Fibroblast of lung (primary cell): Measurements from ENCODE around the gene ACSL3. TPM values are rescaled to one million over a fixed set of nuclear protein-coding genes. Genes with fewer than 3 reads are reported as not detected.

ENCODE experiments used
- DNase-seq, 2 donors: peaks; one replicate each; pipeline versions ENCODE4 v3.0.0 to v3.0.0-alpha.2; 2010; ENCODE audit warnings: low read depth in 2 of 2
- H2AFZ ChIP-seq: 2 replicates; pipeline ENCODE4 v1.5.1; 2012; ENCODE audit warnings: low read length, control low read depth, inconsistent platforms
- H3K27ac ChIP-seq: 2 replicates; pipeline ENCODE4 v1.5.1; 2011; ENCODE audit warnings: low read length, control low read depth; ENCODE audit not compliant: insufficient read depth
- H3K27me3 ChIP-seq: 2 replicates; pipeline ENCODE4 v1.5.1; 2011; ENCODE audit warnings: mild to moderate bottlenecking, low read length; ENCODE audit not compliant: control insufficient read depth, insufficient read depth
- H3K36me3 ChIP-seq: 2 replicates; pipeline ENCODE4 v1.5.1; 2011; ENCODE audit warnings: low read length; ENCODE audit not compliant: control insufficient read depth, insufficient read depth
- H3K4me1 ChIP-seq: 2 replicates; pipeline ENCODE4 v1.5.1; 2011; ENCODE audit warnings: low read length; ENCODE audit not compliant: control insufficient read depth, insufficient read depth; ENCODE audit errors: extremely low read depth
- H3K4me2 ChIP-seq: 2 replicates; pipeline ENCODE4 v1.5.1; 2011; ENCODE audit warnings: low read length, control low read depth; ENCODE audit not compliant: insufficient read depth; ENCODE audit errors: extremely low read depth
- H3K4me3 ChIP-seq, 4 experiments: fragments of 200-600 bp in 1 of 4; sonication (generic) in 1 of 4; replicated peaks in 1 of 4; 2 replicates each; pipeline ENCODE4 v1.5.1; 2011 to 2016; ENCODE audit warnings: low read length in 4 of 4, low read depth in 3 of 4, mild to moderate bottlenecking in 3 of 4, control low read depth in 2 of 4, inconsistent platforms in 1 of 4, mixed read lengths in 1 of 4; ENCODE audit not compliant: insufficient read depth in 1 of 4; ENCODE audit errors: control extremely low read depth in 1 of 4
- H3K79me2 ChIP-seq: 2 replicates; pipeline ENCODE4 v1.5.1; 2012; ENCODE audit warnings: mild to moderate bottlenecking, low read length, inconsistent platforms; ENCODE audit not compliant: control insufficient read depth, insufficient read depth
- H3K9ac ChIP-seq: 2 replicates; pipeline ENCODE4 v1.5.1; 2011; ENCODE audit warnings: mild to moderate bottlenecking, low read length, control low read depth; ENCODE audit not compliant: insufficient read depth
- H3K9me3 ChIP-seq: 2 replicates; pipeline ENCODE4 v1.5.1; 2012; ENCODE audit warnings: low read depth, low read length; ENCODE audit not compliant: control insufficient read depth, insufficient read depth
- H4K20me1 ChIP-seq: 2 replicates; pipeline ENCODE4 v1.5.1; 2011; ENCODE audit warnings: low read length; ENCODE audit not compliant: control insufficient read depth, insufficient read depth; ENCODE audit errors: extremely low read depth
- EZH2 ChIP-seq: IDR thresholded peaks from 2 replicates; pipeline ENCODE4 v1.5.1; 2012; ENCODE audit warnings: low read length, control low read depth, mild to moderate bottlenecking; ENCODE audit errors: missing control alignments
- polyA plus RNA-seq, 2 donors: library from polyadenylated mRNA; depleted of rRNA in 1 of 2; stranded (reverse) in 1 of 2; unstranded in 1 of 2; fragments of >200 nt; gene quantifications; 2 replicates each; pipeline ENCODE4 v1.2.1, GENCODE V29; 2011 to 2012; ENCODE audit warnings: missing spikeins in 1 of 2
- total RNA-seq: library from RNA; depleted of rRNA; stranded (reverse); fragments of >200 nt; gene quantifications from 2 replicates; pipeline ENCODE4 v1.2.1, GENCODE V29; 2014
- TF ChIP-seq, protein P1 (sequence below), 2 donors: IDR thresholded peaks in 1 of 2; conservative IDR thresholded peaks in 1 of 2; 1 replicate in 1 of 2; 2 replicates in 1 of 2; pipeline ENCODE4 v1.5.1; 2011 to 2012; ENCODE audit warnings: low read length in 2 of 2, control low read depth in 1 of 2, inconsistent platforms in 1 of 2, low read depth in 1 of 2, mild to moderate bottlenecking in 1 of 2

Gene ACSL3
- total and polyA plus RNA-seq, 2 donors (not counting 1 experiment from before 2014, with no cell fraction given): 147 to 377 TPM

DNA sequence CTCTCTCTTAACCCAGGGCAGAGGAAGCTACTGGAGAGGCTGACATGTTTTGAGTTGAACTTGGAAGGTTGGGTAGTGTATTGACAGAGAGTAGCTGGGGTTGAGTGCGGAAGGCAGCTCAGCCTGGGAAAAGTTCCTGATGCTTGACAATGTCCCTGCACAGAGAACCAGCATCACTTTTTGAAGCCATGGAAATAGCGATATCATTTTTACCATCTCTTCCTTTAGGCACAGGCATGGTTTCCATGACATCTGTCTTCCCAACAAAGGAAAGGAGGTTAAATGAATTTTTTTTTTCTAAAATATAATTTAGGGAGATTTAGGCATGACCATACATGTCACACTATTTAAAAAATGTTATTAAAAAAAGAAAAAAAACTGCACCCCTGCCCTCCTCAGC, 112.9 kb downstream of the ACSL3 start:
- H3K9me3 ChIP-seq: no peaks in the 10 kb centered on the region
- H4K20me1 ChIP-seq: no peaks in the 10 kb centered on the region
- no peak overlapping the region for H3K4me2 ChIP-seq
- no peaks in the 10 kb centered on the region for H3K79me2 ChIP-seq
- no peak for DNase-seq
- no peak overlapping the region for H2AFZ ChIP-seq
- no peak overlapping the region for H3K9ac ChIP-seq
- H3K36me3 ChIP-seq: no peaks in the 10 kb centered on the region
- TF ChIP-seq EZH2: no peak
- TF ChIP-seq, protein P1, sequence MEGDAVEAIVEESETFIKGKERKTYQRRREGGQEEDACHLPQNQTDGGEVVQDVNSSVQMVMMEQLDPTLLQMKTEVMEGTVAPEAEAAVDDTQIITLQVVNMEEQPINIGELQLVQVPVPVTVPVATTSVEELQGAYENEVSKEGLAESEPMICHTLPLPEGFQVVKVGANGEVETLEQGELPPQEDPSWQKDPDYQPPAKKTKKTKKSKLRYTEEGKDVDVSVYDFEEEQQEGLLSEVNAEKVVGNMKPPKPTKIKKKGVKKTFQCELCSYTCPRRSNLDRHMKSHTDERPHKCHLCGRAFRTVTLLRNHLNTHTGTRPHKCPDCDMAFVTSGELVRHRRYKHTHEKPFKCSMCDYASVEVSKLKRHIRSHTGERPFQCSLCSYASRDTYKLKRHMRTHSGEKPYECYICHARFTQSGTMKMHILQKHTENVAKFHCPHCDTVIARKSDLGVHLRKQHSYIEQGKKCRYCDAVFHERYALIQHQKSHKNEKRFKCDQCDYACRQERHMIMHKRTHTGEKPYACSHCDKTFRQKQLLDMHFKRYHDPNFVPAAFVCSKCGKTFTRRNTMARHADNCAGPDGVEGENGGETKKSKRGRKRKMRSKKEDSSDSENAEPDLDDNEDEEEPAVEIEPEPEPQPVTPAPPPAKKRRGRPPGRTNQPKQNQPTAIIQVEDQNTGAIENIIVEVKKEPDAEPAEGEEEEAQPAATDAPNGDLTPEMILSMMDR (conservative IDR thresholded peaks at IDR 0.05 in 1 of 2, IDR thresholded peaks at IDR 0.05 in 1 of 2; ENCODE audit: low read depth in 1 of 2, low read length in 2 of 2): no peak
- no peak overlapping the region for H3K27ac ChIP-seq
- H3K4me3 ChIP-seq: no peak overlapping the region
- H3K4me1 ChIP-seq: no peaks in the 10 kb centered on the region
- no peaks in the 10 kb centered on the region for H3K27me3 ChIP-seq

- Histone ChIP-seq H3K9me3 (no peaks in the 10 kb centered on the region), H3K79me2 (no peaks in the 10 kb centered on the region), H3K27me3 (no peaks in the 10 kb centered on the region), H3K4me3 (no peak overlapping the region), H4K20me1 (no peaks in the 10 kb centered on the region), H2AFZ (no peak overlapping the region), H3K27ac (no peak overlapping the region), H3K36me3 (no peaks in the 10 kb centered on the region), H3K9ac (no peak overlapping the region), H3K4me1 (no peaks in the 10 kb centered on the region), H3K4me2 (no peak overlapping the region)
- no peak for TF ChIP-seq EZH2
- TF ChIP-seq, protein P1 (conservative IDR thresholded peaks at IDR 0.05 in 1 of 2, IDR thresholded peaks at IDR 0.05 in 1 of 2; ENCODE audit: low read depth in 1 of 2, low read length in 2 of 2): no peak
- DNase-seq: no peak
These were observed 115.8 kb downstream of the ACSL3 start for GRCh38 chr2:222976521-222977061.

- H3K4me1 ChIP-seq: peaks cover under 1% of the 10 kb centered on the region
These were observed 116.3 kb downstream of the ACSL3 start for GRCh38 chr2:222977121-222977520.

More at GRCh38 chr2:222977121-222977520, 116.3 kb downstream of the ACSL3 start:
- H3K27ac ChIP-seq: no peak overlapping the region
- DNase-seq: no peak
- TF ChIP-seq, protein P1 (conservative IDR thresholded peaks at IDR 0.05 in 1 of 2, IDR thresholded peaks at IDR 0.05 in 1 of 2; ENCODE audit: low read depth in 1 of 2, low read length in 2 of 2): no peak
- TF ChIP-seq EZH2: no peak
- H2AFZ ChIP-seq: no peak overlapping the region
- H3K36me3 ChIP-seq: no peaks in the 10 kb centered on the region
- no peak overlapping the region for H3K4me3 ChIP-seq
- no peaks in the 10 kb centered on the region for H3K9me3 ChIP-seq
- no peaks in the 10 kb centered on the region for H4K20me1 ChIP-seq
- no peak overlapping the region for H3K9ac ChIP-seq
- no peaks in the 10 kb centered on the region for H3K27me3 ChIP-seq
- no peak overlapping the region for H3K4me2 ChIP-seq
- no peaks in the 10 kb centered on the region for H3K79me2 ChIP-seq
